H9 (cell line): ENCODE measurements around the gene SFTPB. TPM values are rescaled to one million over a fixed set of nuclear protein-coding genes. Genes with fewer than 3 reads are reported as not detected.

ENCODE experiments used
- DNase-seq: peaks from one replicate; pipeline ENCODE4 v3.0.0-alpha.2; 2017
- H2AFZ ChIP-seq: one replicate; pipeline ENCODE4 v1.6.1; 2013; ENCODE audit warnings: mild to moderate bottlenecking, low read length, control low read depth, moderate library complexity
- H2AK5ac ChIP-seq: 2 replicates; pipeline ENCODE4 v1.6.1; 2013; ENCODE audit warnings: low read length, control low read depth, mixed read lengths; ENCODE audit not compliant: insufficient read length
- H2BK120ac ChIP-seq: one replicate; pipeline ENCODE4 v1.6.1; 2013; ENCODE audit warnings: low read depth, mild to moderate bottlenecking, low read length, control low read depth, inconsistent platforms; ENCODE audit not compliant: poor library complexity, severe bottlenecking
- H2BK12ac ChIP-seq: 2 replicates; pipeline ENCODE4 v1.6.1; 2013; ENCODE audit warnings: low read length, control low read depth, mixed read lengths, low read depth; ENCODE audit not compliant: insufficient read length
- H2BK15ac ChIP-seq: 2 replicates; pipeline ENCODE4 v1.6.1; 2013; ENCODE audit warnings: low read depth, low read length, control low read depth
- H2BK20ac ChIP-seq: one replicate; pipeline ENCODE4 v1.6.1; 2013; ENCODE audit warnings: low read depth, mild to moderate bottlenecking, low read length, control low read depth, inconsistent platforms; ENCODE audit not compliant: poor library complexity, severe bottlenecking
- H2BK5ac ChIP-seq: 2 replicates; pipeline ENCODE4 v1.6.1; 2013; ENCODE audit warnings: low read length, control low read depth, mixed read lengths; ENCODE audit not compliant: insufficient read length
- H3K14ac ChIP-seq: 2 replicates; pipeline ENCODE4 v1.6.1; 2013; ENCODE audit warnings: low read length, control low read depth; ENCODE audit not compliant: insufficient read depth
- H3K18ac ChIP-seq: 2 replicates; pipeline ENCODE4 v1.6.1; 2013; ENCODE audit warnings: low read depth, mild to moderate bottlenecking, mixed read lengths, low read length, control low read depth; ENCODE audit not compliant: insufficient read length
- H3K23ac ChIP-seq: 2 replicates; pipeline ENCODE4 v1.6.1; 2013; ENCODE audit warnings: low read length, control low read depth, mixed read lengths, low read depth; ENCODE audit not compliant: insufficient read length
- H3K23me2 ChIP-seq: 2 replicates; pipeline ENCODE4 v1.6.1; 2013; ENCODE audit warnings: low read depth, mild to moderate bottlenecking, mixed read lengths, low read length, control low read depth; ENCODE audit not compliant: insufficient read length, poor library complexity, severe bottlenecking
- H3K27ac ChIP-seq: 2 replicates; pipeline ENCODE4 v1.5.1; 2013; ENCODE audit warnings: low read length, control low read depth, mixed read lengths, low read depth; ENCODE audit not compliant: insufficient read length
- H3K27me3 ChIP-seq: 2 replicates; pipeline ENCODE4 v1.6.1; 2013; ENCODE audit warnings: low read length, control low read depth, inconsistent platforms; ENCODE audit not compliant: insufficient read depth
- H3K4ac ChIP-seq: 2 replicates; pipeline ENCODE4 v1.6.1; 2013; ENCODE audit warnings: low read depth, mild to moderate bottlenecking, control low read depth, inconsistent platforms, low read length, moderate library complexity
- H3K4me1 ChIP-seq: 2 replicates; pipeline ENCODE4 v1.6.1; 2013; ENCODE audit warnings: low read length, control low read depth, inconsistent platforms; ENCODE audit not compliant: insufficient read depth
- H3K4me2 ChIP-seq: 2 replicates; pipeline ENCODE4 v1.6.1; 2013; ENCODE audit warnings: low read length, control low read depth, mixed read lengths; ENCODE audit not compliant: insufficient read length, insufficient read depth
- H3K56ac ChIP-seq: 2 replicates; pipeline ENCODE4 v1.6.1; 2013; ENCODE audit warnings: low read depth, mild to moderate bottlenecking, mixed read lengths, low read length, control low read depth; ENCODE audit not compliant: insufficient read length
- H3K79me1 ChIP-seq: 2 replicates; pipeline ENCODE4 v1.6.1; 2013; ENCODE audit warnings: low read depth, mild to moderate bottlenecking, moderate library complexity, low read length, control low read depth, inconsistent platforms; ENCODE audit not compliant: insufficient read depth, poor library complexity, severe bottlenecking
- H3K79me2 ChIP-seq: 2 replicates; pipeline ENCODE4 v1.6.1; 2013; ENCODE audit warnings: low read length, control low read depth, inconsistent platforms; ENCODE audit not compliant: insufficient read depth
- H3K9ac ChIP-seq: 2 replicates; pipeline ENCODE4 v1.6.1; 2013; ENCODE audit warnings: low read length, control low read depth, mixed read lengths; ENCODE audit not compliant: insufficient read length; ENCODE audit errors: extremely low read depth
- H3K9me3 ChIP-seq: one replicate; pipeline ENCODE4 v1.6.1; 2013; ENCODE audit warnings: low read depth, low read length, inconsistent platforms; ENCODE audit not compliant: control insufficient read depth
- H3T11ph ChIP-seq: one replicate; pipeline ENCODE4 v1.6.1; 2013; ENCODE audit warnings: mild to moderate bottlenecking, low read length, control low read depth, inconsistent platforms
- H4K20me1 ChIP-seq: one replicate; pipeline ENCODE4 v1.6.1; 2013; ENCODE audit not compliant: control insufficient read depth, insufficient read length, insufficient read depth
- H4K5ac ChIP-seq: 2 replicates; pipeline ENCODE4 v1.6.1; 2013; ENCODE audit warnings: low read depth, mild to moderate bottlenecking, mixed read lengths, low read length, control low read depth; ENCODE audit not compliant: insufficient read length
- H4K8ac ChIP-seq: replicated peaks from 2 replicates; pipeline ENCODE4 v1.6.1; 2013; ENCODE audit warnings: low read length, control low read depth, mixed read lengths, low read depth; ENCODE audit not compliant: insufficient read length
- H4K91ac ChIP-seq: 2 replicates; pipeline ENCODE4 v1.6.1; 2013; ENCODE audit warnings: low read depth, mild to moderate bottlenecking, moderate library complexity, mixed read lengths, low read length, control low read depth; ENCODE audit not compliant: insufficient read length
- H3K27ac Mint-ChIP-seq, 3 experiments: 2 replicates in 2 of 3; 3 replicates in 1 of 3; pipeline ENCODE4 v1.8.0; 2020 to 2021; ENCODE audit warnings: mixed read lengths in 3 of 3, mild to moderate bottlenecking in 1 of 3, moderate library complexity in 1 of 3
- H3K27me3 Mint-ChIP-seq: 2 replicates; pipeline ENCODE4 v1.8.0; 2021; ENCODE audit warnings: low read depth, mild to moderate bottlenecking, moderate library complexity, mixed read lengths
- H3K36me3 Mint-ChIP-seq, 3 experiments: 2 replicates in 2 of 3; 3 replicates in 1 of 3; pipeline ENCODE4 v1.8.0; 2020 to 2021; ENCODE audit warnings: low read depth in 3 of 3, mixed read lengths in 3 of 3; ENCODE audit not compliant: insufficient read depth in 1 of 3
- H3K4me1 Mint-ChIP-seq, 2 experiments: 2 replicates each; pipeline ENCODE4 v1.8.0; 2020; ENCODE audit warnings: mixed read lengths in 2 of 2
- H3K4me3 Mint-ChIP-seq, 2 experiments: 2 replicates in 1 of 2; 3 replicates in 1 of 2; pipeline ENCODE4 v1.8.0; 2020 to 2021; ENCODE audit warnings: mild to moderate bottlenecking in 2 of 2, mixed read lengths in 2 of 2, moderate library complexity in 1 of 2
- H3K9me3 Mint-ChIP-seq, 2 experiments: 2 replicates in 1 of 2; 3 replicates in 1 of 2; pipeline ENCODE4 v1.8.0; 2020; ENCODE audit warnings: mild to moderate bottlenecking in 2 of 2, mixed read lengths in 2 of 2, moderate library complexity in 1 of 2
- WGBS: extraction: QIAGEN DNeasy Blood & Tissue Kit; methylation state at CpG from one replicate; pipeline ENCODE4 v1.1.7; 2013; ENCODE audit warnings: missing lambda C conversion rate, low lambda C conversion rate, mixed read lengths; ENCODE audit not compliant: insufficient read length; ENCODE audit errors: extremely low coverage; 5-methylcytosine and 5-hydroxymethylcytosine counted together
- total RNA-seq: library from RNA; stranded (reverse); gene quantifications from 2 replicates; pipeline ENCODE4 v1.2.1, GENCODE V29; 2021
- TF ChIP-seq, protein P1 (sequence below): fragments of 200-600 bp; sonication (generic); conservative IDR thresholded peaks from 3 replicates; pipeline ENCODE4 v1.8.0; 2021; ENCODE audit warnings: antibody characterized with exemption, mild to moderate bottlenecking

SFTPB gene
- total RNA-seq, 1 experiment from 2014 or later, result not detected

DNA sequence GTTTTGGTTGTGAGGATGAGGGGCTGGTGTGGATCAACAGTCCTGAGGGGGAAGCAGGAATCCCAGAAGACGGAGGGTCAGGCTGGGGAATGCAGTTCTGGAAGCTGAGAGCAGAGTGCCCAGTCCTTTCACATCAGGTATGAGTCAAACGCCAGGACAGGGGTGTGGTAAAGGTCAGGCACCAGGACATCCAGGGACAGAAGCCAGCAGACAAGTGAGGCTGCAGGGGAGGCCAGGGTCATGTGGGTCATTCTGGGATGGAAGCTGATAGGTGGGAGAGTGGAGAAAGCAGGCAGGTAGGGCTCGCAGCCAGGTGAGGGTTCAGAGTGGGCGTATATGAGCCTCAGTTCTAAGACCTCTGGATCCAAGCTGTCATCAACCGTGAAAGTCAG lies 13.4 kb upstream of the SFTPB start:
- peaks cover 2% of the 10 kb centered on the region for H4K20me1 ChIP-seq
- H2BK120ac ChIP-seq, result no peak overlapping the region
- H3K4me1 ChIP-seq, result no peaks in the 10 kb centered on the region
- no peaks in the 10 kb centered on the region for H3K9me3 ChIP-seq
- TF ChIP-seq, protein P1, sequence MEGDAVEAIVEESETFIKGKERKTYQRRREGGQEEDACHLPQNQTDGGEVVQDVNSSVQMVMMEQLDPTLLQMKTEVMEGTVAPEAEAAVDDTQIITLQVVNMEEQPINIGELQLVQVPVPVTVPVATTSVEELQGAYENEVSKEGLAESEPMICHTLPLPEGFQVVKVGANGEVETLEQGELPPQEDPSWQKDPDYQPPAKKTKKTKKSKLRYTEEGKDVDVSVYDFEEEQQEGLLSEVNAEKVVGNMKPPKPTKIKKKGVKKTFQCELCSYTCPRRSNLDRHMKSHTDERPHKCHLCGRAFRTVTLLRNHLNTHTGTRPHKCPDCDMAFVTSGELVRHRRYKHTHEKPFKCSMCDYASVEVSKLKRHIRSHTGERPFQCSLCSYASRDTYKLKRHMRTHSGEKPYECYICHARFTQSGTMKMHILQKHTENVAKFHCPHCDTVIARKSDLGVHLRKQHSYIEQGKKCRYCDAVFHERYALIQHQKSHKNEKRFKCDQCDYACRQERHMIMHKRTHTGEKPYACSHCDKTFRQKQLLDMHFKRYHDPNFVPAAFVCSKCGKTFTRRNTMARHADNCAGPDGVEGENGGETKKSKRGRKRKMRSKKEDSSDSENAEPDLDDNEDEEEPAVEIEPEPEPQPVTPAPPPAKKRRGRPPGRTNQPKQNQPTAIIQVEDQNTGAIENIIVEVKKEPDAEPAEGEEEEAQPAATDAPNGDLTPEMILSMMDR, result no peak
- Mint-ChIP-seq H3K4me3 (no peak overlapping the region), H3K27me3 (peaks cover 30% of the 10 kb centered on the region), H3K9me3 (no peaks in the 10 kb centered on the region), H3K36me3 (no peaks in the 10 kb centered on the region), H3K27ac (no peak overlapping the region), H3K4me1 (peaks cover 0 to 3% of the 10 kb centered on the region in 2 experiments; a peak in 2 of 4 replicates)
- no CpG with 5 or more reads among the region's 5 CpGs for WGBS
- H2AFZ ChIP-seq, result no peak overlapping the region
- no peak overlapping the region for H4K91ac ChIP-seq
- H3T11ph ChIP-seq, result no peak overlapping the region
- H3K79me1 ChIP-seq, result no peaks in the 10 kb centered on the region
- no peak overlapping the region for H3K4me2 ChIP-seq
- H3K18ac ChIP-seq, result no peak overlapping the region
- H2BK12ac ChIP-seq, result no peak overlapping the region
- no peak overlapping the region for H4K5ac ChIP-seq
- H3K27ac ChIP-seq, result no peak overlapping the region
- H4K8ac ChIP-seq, result no peak overlapping the region
- H2BK20ac ChIP-seq, result no peak overlapping the region
- no peaks in the 10 kb centered on the region for H3K79me2 ChIP-seq
- no peak overlapping the region for H2BK5ac ChIP-seq
- no peaks in the 10 kb centered on the region for H3K27me3 ChIP-seq
- no peak overlapping the region for H3K9ac ChIP-seq
- H3K56ac ChIP-seq, result no peak overlapping the region
- no peak overlapping the region for H3K23ac ChIP-seq
- no peak overlapping the region for H3K4ac ChIP-seq
- no peak for DNase-seq
- H2BK15ac ChIP-seq, result no peak overlapping the region
- no peak overlapping the region for H2AK5ac ChIP-seq
- no peaks in the 10 kb centered on the region for H3K23me2 ChIP-seq
- no peak overlapping the region; the same call in 1 of the 2 replicates for H3K14ac ChIP-seq
